H9 (cell line): ENCODE measurements around the gene RBM19. TPM values are rescaled to one million over a fixed set of nuclear protein-coding genes. Genes with fewer than 3 reads are reported as not detected.

Experiments used
- DNase-seq: peaks from one replicate; pipeline ENCODE4 v3.0.0-alpha.2; 2017
- H2AFZ ChIP-seq: one replicate; pipeline ENCODE4 v1.6.1; 2013; ENCODE audit warnings: mild to moderate bottlenecking, low read length, control low read depth, moderate library complexity
- H2AK5ac ChIP-seq: 2 replicates; pipeline ENCODE4 v1.6.1; 2013; ENCODE audit warnings: low read length, control low read depth, mixed read lengths; ENCODE audit not compliant: insufficient read length
- H2BK120ac ChIP-seq: one replicate; pipeline ENCODE4 v1.6.1; 2013; ENCODE audit warnings: low read depth, mild to moderate bottlenecking, low read length, control low read depth, inconsistent platforms; ENCODE audit not compliant: poor library complexity, severe bottlenecking
- H2BK12ac ChIP-seq: 2 replicates; pipeline ENCODE4 v1.6.1; 2013; ENCODE audit warnings: low read length, control low read depth, mixed read lengths, low read depth; ENCODE audit not compliant: insufficient read length
- H2BK15ac ChIP-seq: 2 replicates; pipeline ENCODE4 v1.6.1; 2013; ENCODE audit warnings: low read depth, low read length, control low read depth
- H2BK20ac ChIP-seq: one replicate; pipeline ENCODE4 v1.6.1; 2013; ENCODE audit warnings: low read depth, mild to moderate bottlenecking, low read length, control low read depth, inconsistent platforms; ENCODE audit not compliant: poor library complexity, severe bottlenecking
- H2BK5ac ChIP-seq: 2 replicates; pipeline ENCODE4 v1.6.1; 2013; ENCODE audit warnings: low read length, control low read depth, mixed read lengths; ENCODE audit not compliant: insufficient read length
- H3K14ac ChIP-seq: 2 replicates; pipeline ENCODE4 v1.6.1; 2013; ENCODE audit warnings: low read length, control low read depth; ENCODE audit not compliant: insufficient read depth
- H3K18ac ChIP-seq: 2 replicates; pipeline ENCODE4 v1.6.1; 2013; ENCODE audit warnings: low read depth, mild to moderate bottlenecking, mixed read lengths, low read length, control low read depth; ENCODE audit not compliant: insufficient read length
- H3K23ac ChIP-seq: 2 replicates; pipeline ENCODE4 v1.6.1; 2013; ENCODE audit warnings: low read length, control low read depth, mixed read lengths, low read depth; ENCODE audit not compliant: insufficient read length
- H3K23me2 ChIP-seq: 2 replicates; pipeline ENCODE4 v1.6.1; 2013; ENCODE audit warnings: low read depth, mild to moderate bottlenecking, mixed read lengths, low read length, control low read depth; ENCODE audit not compliant: insufficient read length, poor library complexity, severe bottlenecking
- H3K27ac ChIP-seq: 2 replicates; pipeline ENCODE4 v1.5.1; 2013; ENCODE audit warnings: low read length, control low read depth, mixed read lengths, low read depth; ENCODE audit not compliant: insufficient read length
- H3K27me3 ChIP-seq: 2 replicates; pipeline ENCODE4 v1.6.1; 2013; ENCODE audit warnings: low read length, control low read depth, inconsistent platforms; ENCODE audit not compliant: insufficient read depth
- H3K4ac ChIP-seq: 2 replicates; pipeline ENCODE4 v1.6.1; 2013; ENCODE audit warnings: low read depth, mild to moderate bottlenecking, control low read depth, inconsistent platforms, low read length, moderate library complexity
- H3K4me1 ChIP-seq: 2 replicates; pipeline ENCODE4 v1.6.1; 2013; ENCODE audit warnings: low read length, control low read depth, inconsistent platforms; ENCODE audit not compliant: insufficient read depth
- H3K4me2 ChIP-seq: 2 replicates; pipeline ENCODE4 v1.6.1; 2013; ENCODE audit warnings: low read length, control low read depth, mixed read lengths; ENCODE audit not compliant: insufficient read length, insufficient read depth
- H3K56ac ChIP-seq: 2 replicates; pipeline ENCODE4 v1.6.1; 2013; ENCODE audit warnings: low read depth, mild to moderate bottlenecking, mixed read lengths, low read length, control low read depth; ENCODE audit not compliant: insufficient read length
- H3K79me1 ChIP-seq: 2 replicates; pipeline ENCODE4 v1.6.1; 2013; ENCODE audit warnings: low read depth, mild to moderate bottlenecking, moderate library complexity, low read length, control low read depth, inconsistent platforms; ENCODE audit not compliant: insufficient read depth, poor library complexity, severe bottlenecking
- H3K79me2 ChIP-seq: 2 replicates; pipeline ENCODE4 v1.6.1; 2013; ENCODE audit warnings: low read length, control low read depth, inconsistent platforms; ENCODE audit not compliant: insufficient read depth
- H3K9ac ChIP-seq: 2 replicates; pipeline ENCODE4 v1.6.1; 2013; ENCODE audit warnings: low read length, control low read depth, mixed read lengths; ENCODE audit not compliant: insufficient read length; ENCODE audit errors: extremely low read depth
- H3K9me3 ChIP-seq: one replicate; pipeline ENCODE4 v1.6.1; 2013; ENCODE audit warnings: low read depth, low read length, inconsistent platforms; ENCODE audit not compliant: control insufficient read depth
- H3T11ph ChIP-seq: one replicate; pipeline ENCODE4 v1.6.1; 2013; ENCODE audit warnings: mild to moderate bottlenecking, low read length, control low read depth, inconsistent platforms
- H4K20me1 ChIP-seq: one replicate; pipeline ENCODE4 v1.6.1; 2013; ENCODE audit not compliant: control insufficient read depth, insufficient read length, insufficient read depth
- H4K5ac ChIP-seq: 2 replicates; pipeline ENCODE4 v1.6.1; 2013; ENCODE audit warnings: low read depth, mild to moderate bottlenecking, mixed read lengths, low read length, control low read depth; ENCODE audit not compliant: insufficient read length
- H4K8ac ChIP-seq: replicated peaks from 2 replicates; pipeline ENCODE4 v1.6.1; 2013; ENCODE audit warnings: low read length, control low read depth, mixed read lengths, low read depth; ENCODE audit not compliant: insufficient read length
- H4K91ac ChIP-seq: 2 replicates; pipeline ENCODE4 v1.6.1; 2013; ENCODE audit warnings: low read depth, mild to moderate bottlenecking, moderate library complexity, mixed read lengths, low read length, control low read depth; ENCODE audit not compliant: insufficient read length
- H3K27ac Mint-ChIP-seq, 3 experiments: 2 replicates in 2 of 3; 3 replicates in 1 of 3; pipeline ENCODE4 v1.8.0; 2020 to 2021; ENCODE audit warnings: mixed read lengths in 3 of 3, mild to moderate bottlenecking in 1 of 3, moderate library complexity in 1 of 3
- H3K27me3 Mint-ChIP-seq: 2 replicates; pipeline ENCODE4 v1.8.0; 2021; ENCODE audit warnings: low read depth, mild to moderate bottlenecking, moderate library complexity, mixed read lengths
- H3K36me3 Mint-ChIP-seq, 3 experiments: 2 replicates in 2 of 3; 3 replicates in 1 of 3; pipeline ENCODE4 v1.8.0; 2020 to 2021; ENCODE audit warnings: low read depth in 3 of 3, mixed read lengths in 3 of 3; ENCODE audit not compliant: insufficient read depth in 1 of 3
- H3K4me1 Mint-ChIP-seq, 2 experiments: 2 replicates each; pipeline ENCODE4 v1.8.0; 2020; ENCODE audit warnings: mixed read lengths in 2 of 2
- H3K4me3 Mint-ChIP-seq, 2 experiments: 2 replicates in 1 of 2; 3 replicates in 1 of 2; pipeline ENCODE4 v1.8.0; 2020 to 2021; ENCODE audit warnings: mild to moderate bottlenecking in 2 of 2, mixed read lengths in 2 of 2, moderate library complexity in 1 of 2
- H3K9me3 Mint-ChIP-seq, 2 experiments: 2 replicates in 1 of 2; 3 replicates in 1 of 2; pipeline ENCODE4 v1.8.0; 2020; ENCODE audit warnings: mild to moderate bottlenecking in 2 of 2, mixed read lengths in 2 of 2, moderate library complexity in 1 of 2
- CTCF ChIP-seq: fragments of 200-600 bp; sonication (generic); conservative IDR thresholded peaks from 3 replicates; pipeline ENCODE4 v1.8.0; 2021; ENCODE audit warnings: antibody characterized with exemption, mild to moderate bottlenecking
- WGBS: extraction: QIAGEN DNeasy Blood & Tissue Kit; methylation state at CpG from one replicate; pipeline ENCODE4 v1.1.7; 2013; ENCODE audit warnings: missing lambda C conversion rate, low lambda C conversion rate, mixed read lengths; ENCODE audit not compliant: insufficient read length; ENCODE audit errors: extremely low coverage; 5-methylcytosine and 5-hydroxymethylcytosine counted together
- total RNA-seq: library from RNA; stranded (reverse); gene quantifications from 2 replicates; pipeline ENCODE4 v1.2.1, GENCODE V29; 2021

RBM19 gene
- total RNA-seq, 1 experiment from 2014 or later: 32.2 TPM

GRCh38 chr12:113793250-113793649 lies 172.9 kb downstream of the RBM19 start:
- Histone ChIP-seq H2BK12ac (no peak overlapping the region), H3K14ac (no peak overlapping the region), H3T11ph (no peak overlapping the region), H3K79me2 (no peaks in the 10 kb centered on the region), H3K23me2 (no peaks in the 10 kb centered on the region), H3K27me3 (no peaks in the 10 kb centered on the region), H3K4me2 (no peak overlapping the region), H3K18ac (no peak overlapping the region), H2BK5ac (no peak overlapping the region), H2BK20ac (no peak overlapping the region), H3K9ac (no peak overlapping the region), H3K23ac (no peak overlapping the region), H3K9me3 (no peaks in the 10 kb centered on the region), H4K91ac (no peak overlapping the region), H2BK120ac (no peak overlapping the region), H4K20me1 (no peaks in the 10 kb centered on the region), H3K4ac (no peak overlapping the region), H2BK15ac (no peak overlapping the region), H3K4me1 (no peaks in the 10 kb centered on the region), H4K8ac (no peak overlapping the region), H3K79me1 (no peaks in the 10 kb centered on the region), H3K27ac (no peak overlapping the region), H4K5ac (no peak overlapping the region), H2AFZ (no peak overlapping the region), H3K56ac (no peak overlapping the region), H2AK5ac (no peak overlapping the region)
- no peak for TF ChIP-seq CTCF
- H3K36me3 Mint-ChIP-seq: no peaks in the 10 kb centered on the region; a peak in 1 of 7 replicates
- peaks cover 0 to 5% of the 10 kb centered on the region in 2 experiments; a peak in 2 of 5 replicates for H3K9me3 Mint-ChIP-seq
- no peak for DNase-seq
- no peak overlapping the region for H3K4me3 Mint-ChIP-seq
- H3K4me1 Mint-ChIP-seq: peaks cover 0 to 12% of the 10 kb centered on the region in 2 experiments; a peak in 3 of 4 replicates
- H3K27ac Mint-ChIP-seq: no peak overlapping the region
- WGBS: no CpG with 5 or more reads among the region's 9 CpGs
- H3K27me3 Mint-ChIP-seq: peaks cover 39% of the 10 kb centered on the region
